ENCODE data around the gene NHERF1. TPM values are rescaled to one million over a fixed set of nuclear protein-coding genes. Genes with fewer than 3 reads are reported as not detected.

NHERF1 gene
- total and polyA plus RNA-seq, 2 of the 8 experiments (the other 6 are each of a cell fraction or from before 2014, with no cell fraction given): 92.9 to 99.2 TPM

DNA sequence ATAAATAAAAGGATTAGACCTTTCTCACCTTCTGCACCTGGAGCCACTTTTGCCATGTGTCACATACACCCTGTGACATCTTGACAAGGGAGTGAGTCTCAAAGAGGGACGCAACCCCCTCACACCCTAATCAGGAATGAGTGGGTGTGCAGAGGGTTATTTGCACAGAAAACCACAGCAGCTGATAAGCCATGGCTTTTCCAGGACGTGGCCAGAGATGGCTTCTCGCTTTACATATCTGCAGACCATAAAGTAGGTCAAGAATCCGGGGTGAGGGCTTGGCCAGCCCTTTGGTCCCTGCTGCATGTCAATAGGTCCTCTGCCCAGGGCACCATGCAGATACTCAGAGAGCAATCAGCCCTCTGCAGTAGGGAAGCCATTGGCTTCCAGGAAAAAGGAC, 33.3 kb upstream of the NHERF1 start:
- H3K23me2 ChIP-seq (ENCODE audit: low read depth, low read length): no peaks in the 10 kb centered on the region
- H4K20me1 ChIP-seq (replicated peaks in 1 of 2; ENCODE audit: control insufficient read depth in 1 of 2, insufficient read depth in 2 of 2, low read length in 2 of 2): no peaks in the 10 kb centered on the region
- H3K56ac ChIP-seq (replicated peaks; ENCODE audit: insufficient read length, low read depth, low read length): no peak overlapping the region
- H2BK120ac ChIP-seq (replicated peaks; ENCODE audit: low read depth, low read length): no peak overlapping the region
- 83% methylated on average over 4 of the region's 4 CpGs; no CpG with 5 or more reads in 1 of the 2 experiments for WGBS, 2 experiments (ENCODE audit: extremely low coverage in 1 of 2, insufficient coverage in 1 of 2, insufficient read length in 1 of 2, insufficient replicate concordance in 2 of 2, low coverage in 1 of 2, low lambda C conversion rate in 2 of 2, missing lambda C conversion rate in 1 of 2)
- H3K27me3 ChIP-seq (replicated peaks in 1 of 4; ENCODE audit: control insufficient read depth in 3 of 4, extremely low read depth in 1 of 4, insufficient read depth in 3 of 4, low read length in 3 of 4): no peaks in the 10 kb centered on the region; a peak in 1 of 7 replicates
- H3K27ac ChIP-seq (ENCODE audit: low read depth, low read length): no peak overlapping the region
- H2AFZ ChIP-seq (ENCODE audit: low read length): no peak overlapping the region
- no peak overlapping the region for H3K4me3 ChIP-seq (ENCODE audit: extremely low read depth in 1 of 4, insufficient read depth in 2 of 4, low read depth in 3 of 4, low read length in 4 of 4)
- no peak overlapping the region for H3K4ac ChIP-seq (replicated peaks; ENCODE audit: insufficient read length, low read depth, low read length)
- no peak overlapping the region for H3K23ac ChIP-seq (ENCODE audit: insufficient read length)
- no peaks in the 10 kb centered on the region for H3K9me3 ChIP-seq (ENCODE audit: insufficient read depth in 2 of 2, low read depth in 1 of 2, low read length in 1 of 2)
- no peak overlapping the region for H2BK5ac ChIP-seq (ENCODE audit: low read depth, low read length)
- no peak overlapping the region for H4K8ac ChIP-seq (ENCODE audit: extremely low read depth, insufficient read depth, low read length)
- no peak overlapping the region for H3K14ac ChIP-seq (ENCODE audit: insufficient read length)
- H4K5ac ChIP-seq (ENCODE audit: insufficient read length, low read depth, low read length): no peak overlapping the region
- no peaks in the 10 kb centered on the region for H3K79me2 ChIP-seq (ENCODE audit: control insufficient read depth in 1 of 2, insufficient read depth in 2 of 2, low read length in 2 of 2)
- H4K91ac ChIP-seq (replicated peaks; ENCODE audit: insufficient read length, low read length): no peak overlapping the region
- no peak overlapping the region for H3K4me2 ChIP-seq (ENCODE audit: insufficient read depth in 1 of 2, low read depth in 2 of 2, low read length in 2 of 2)
- FAIRE-seq (no peak), DNase-seq (ENCODE audit: low read depth in 1 of 2, low spot score in 2 of 2) (no peak)
- H3K79me1 ChIP-seq (ENCODE audit: low read depth, low read length): no peaks in the 10 kb centered on the region
- no peak overlapping the region for H2BK20ac ChIP-seq (ENCODE audit: low read length)
- H3K36me3 ChIP-seq (ENCODE audit: control insufficient read depth in 2 of 4, insufficient read depth in 4 of 4, low read length in 3 of 4): no peaks in the 10 kb centered on the region
- ChIA-PET CTCF (ENCODE audit: partially characterized antibody) (interaction anchor here (1.4 to 2.0 kb wide), 3 partner anchors 21 to 29 kb away, joined by 3 to 5 read pairs (median 5); partner anchors contain the start of gene RAB37), POLR2A (ENCODE audit: partially characterized antibody) (no interaction called here)
- no peak overlapping the region for H2BK12ac ChIP-seq (ENCODE audit: low read depth, low read length)
- H2AK5ac ChIP-seq (ENCODE audit: low read depth, low read length): no peak overlapping the region
- TF ChIP-seq SIX5 (IDR thresholded peaks at IDR 0.05; ENCODE audit: low read depth, low read length) (no peak), POLR2AphosphoS5 (IDR thresholded peaks at IDR 0.05; ENCODE audit: low read depth, low read length) (no peak), RNF2 (IDR thresholded peaks at IDR 0.05; ENCODE audit: borderline replicate concordance, low read depth, low read length, missing control alignments, poor library complexity, severe bottlenecking) (no peak), ZNF274 (IDR thresholded peaks at IDR 0.05; ENCODE audit: borderline replicate concordance, extremely low read depth, low read length) (no peak)
- no peak overlapping the region for H3K18ac ChIP-seq (ENCODE audit: extremely low read depth, low read length)
- no peak overlapping the region for H3K9ac ChIP-seq (replicated peaks in 1 of 4; ENCODE audit: extremely low read depth in 1 of 4, low read depth in 3 of 4, low read length in 3 of 4)
- H2BK15ac ChIP-seq (ENCODE audit: low read length): no peak overlapping the region
- H3K4me1 ChIP-seq (replicated peaks in 1 of 4; ENCODE audit: control insufficient read depth in 3 of 4, insufficient read depth in 4 of 4, low read length in 3 of 4): no peaks in the 10 kb centered on the region

Data from H1 (cell line).